Retina (tissue), 1 donor: ENCODE data around the gene CLEC1A.

Experiments
- DNase-seq: peaks from one replicate; pipeline ENCODE4 v3.0.0-alpha.2; 2016

The CLEC1A gene

GRCh38 chr12:10098791-10099190 lies at the start of gene CLEC1A:
Gene CLEC1A (minus strand): TSS chr12:10098985. CDS start chr12:10098922, 63 bp downstream.
- DNase-seq: no peak

- DNase-seq: no peak
These were observed 49.1 kb upstream of the CLEC1A start for GRCh38 chr12:10147714-10148403.

- no peak for DNase-seq
These were observed 44.3 kb upstream of the CLEC1A start for GRCh38 chr12:10142976-10143589.

- DNase-seq: peak; percentile 31
These were observed 41.2 kb upstream of the CLEC1A start for GRCh38 chr12:10140001-10140400.

DNA sequence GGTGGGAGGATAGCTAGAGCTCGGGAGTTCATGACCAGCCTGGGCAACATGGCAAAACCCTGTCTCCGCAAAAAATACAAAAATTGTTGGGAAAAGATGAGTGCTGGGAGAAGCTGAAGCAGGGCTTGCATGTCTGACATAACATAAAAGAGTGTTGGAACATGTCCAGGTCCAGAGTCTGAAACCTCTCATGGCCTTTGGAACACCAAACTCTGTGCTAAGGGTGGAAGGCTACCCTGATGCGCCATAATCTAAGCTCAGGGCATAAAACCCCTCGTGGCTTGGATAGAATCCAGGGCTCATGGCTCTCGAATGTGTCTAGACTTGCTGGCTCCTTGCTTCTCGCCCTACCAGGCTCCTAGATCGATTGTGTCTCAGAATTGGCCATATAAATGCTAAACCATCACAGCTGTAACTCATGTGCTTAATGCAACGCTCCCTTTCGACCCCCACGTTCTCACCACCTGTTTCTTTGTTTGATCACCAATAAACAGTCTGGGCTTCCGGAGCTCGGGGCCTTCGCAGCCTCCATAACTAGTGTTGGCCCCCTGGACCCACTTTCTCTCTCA lies 37.9 kb upstream of the CLEC1A start:
- DNase-seq: no peak

- DNase-seq: no peak
These were observed 36.3 kb upstream of the CLEC1A start for GRCh38 chr12:10135126-10135525.

GRCh38 chr12:10132850-10133370 lies 34.1 kb upstream of the CLEC1A start:
- DNase-seq: no peak

GRCh38 chr12:10131111-10131690 lies 32.4 kb upstream of the CLEC1A start:
- no peak for DNase-seq

- DNase-seq: no peak
These were observed 31.3 kb upstream of the CLEC1A start, which contains the start of gene CLEC7A for GRCh38 chr12:10130042-10130441. Gene CLEC7A (minus strand): TSS chr12:10130199. CDS start chr12:10130082, 117 bp downstream.

GRCh38 chr12:10128687-10129086 lies 29.9 kb upstream of the CLEC1A start:
- no peak for DNase-seq

DNA sequence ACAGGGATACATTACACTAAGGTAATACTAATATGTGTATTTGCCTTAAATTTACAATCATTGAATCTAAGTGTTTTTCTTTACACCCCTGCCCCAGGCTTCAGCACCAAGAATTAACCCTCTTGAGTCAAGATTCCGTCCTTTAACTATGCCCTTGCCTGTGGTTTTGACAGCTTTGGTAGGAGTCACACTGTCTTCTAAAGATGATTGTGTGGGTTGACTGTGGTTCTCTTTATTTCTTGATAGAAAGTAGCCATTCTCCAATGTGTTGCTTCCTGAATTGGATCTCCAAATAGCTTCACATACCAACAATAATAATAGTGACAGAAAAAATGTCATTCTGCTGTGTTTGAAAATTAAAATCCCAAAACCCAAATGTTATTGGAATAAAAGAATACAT lies 27.6 kb upstream of the CLEC1A start:
- DNase-seq: no peak

DNA sequence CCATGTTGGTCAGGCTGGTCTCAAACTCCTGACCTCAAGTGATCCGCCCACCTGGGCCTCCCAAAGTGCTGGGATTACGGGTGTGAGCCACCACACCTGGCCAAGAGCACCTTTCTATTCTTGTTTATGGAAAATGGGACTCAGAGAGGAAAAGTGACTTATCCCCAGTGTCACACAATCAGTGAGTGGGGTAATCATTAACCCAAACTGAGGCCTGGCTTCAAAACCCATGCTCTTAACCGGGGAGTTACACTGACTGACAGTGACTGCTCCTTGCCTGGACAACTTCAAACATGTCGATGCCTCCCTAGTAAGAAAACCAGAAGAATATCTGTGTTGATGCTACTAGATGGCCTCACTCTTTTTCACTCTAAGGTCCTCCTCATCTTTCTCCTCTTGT lies 23.9 kb upstream of the CLEC1A start:
- DNase-seq: no peak

- no peak for DNase-seq
These were observed 22.5 kb upstream of the CLEC1A start for GRCh38 chr12:10121278-10121677.

DNA sequence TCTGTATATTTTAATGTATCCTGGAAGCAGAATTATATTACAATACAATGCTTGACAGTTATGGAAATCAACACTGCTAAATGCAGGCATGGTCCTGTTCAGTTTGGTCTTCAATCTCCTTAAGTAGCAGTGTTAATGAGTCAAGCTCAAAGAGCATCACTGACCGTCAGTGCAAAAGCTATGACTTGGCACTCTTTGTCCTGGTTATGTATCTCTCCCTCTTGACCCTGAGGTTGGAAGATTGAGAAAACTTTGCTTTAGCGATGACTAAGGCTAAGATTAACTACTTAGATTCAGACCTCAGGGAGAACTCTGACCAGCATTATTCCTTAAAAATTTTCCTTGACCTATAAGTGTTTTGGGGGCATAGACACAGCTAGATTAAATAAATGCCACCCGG lies 20.3 kb upstream of the CLEC1A start:
- no peak for DNase-seq

DNA sequence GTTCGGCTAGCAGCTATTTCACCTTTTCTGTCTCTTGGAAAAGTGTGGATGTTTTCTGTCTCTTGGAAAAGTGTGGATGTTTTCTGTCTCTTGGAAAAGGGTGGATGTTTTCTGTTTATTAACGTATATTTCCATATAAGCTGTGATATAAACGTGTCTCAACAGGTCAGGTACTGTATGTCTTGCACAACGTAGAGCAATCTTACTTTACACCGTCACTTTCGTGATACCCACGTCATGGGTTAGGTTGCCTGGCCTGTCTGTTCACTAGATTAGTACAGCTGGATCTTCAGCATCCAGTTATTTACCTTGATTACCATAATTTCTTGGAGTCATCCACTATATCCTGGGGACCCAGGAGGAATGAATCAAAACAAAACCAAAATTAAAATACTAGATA lies 17.1 kb upstream of the CLEC1A start:
- no peak for DNase-seq

- DNase-seq: no peak
These were observed 16.5 kb upstream of the CLEC1A start for GRCh38 chr12:10115311-10115710.

GRCh38 chr12:10113920-10114319 lies 15.1 kb upstream of the CLEC1A start:
- DNase-seq: no peak

GRCh38 chr12:10113075-10113474 lies 14.3 kb upstream of the CLEC1A start:
- DNase-seq: no peak

GRCh38 chr12:10111451-10111850 lies 12.7 kb upstream of the CLEC1A start:
- no peak for DNase-seq

GRCh38 chr12:10110256-10110844 lies 11.6 kb upstream of the CLEC1A start:
- DNase-seq: no peak

DNA sequence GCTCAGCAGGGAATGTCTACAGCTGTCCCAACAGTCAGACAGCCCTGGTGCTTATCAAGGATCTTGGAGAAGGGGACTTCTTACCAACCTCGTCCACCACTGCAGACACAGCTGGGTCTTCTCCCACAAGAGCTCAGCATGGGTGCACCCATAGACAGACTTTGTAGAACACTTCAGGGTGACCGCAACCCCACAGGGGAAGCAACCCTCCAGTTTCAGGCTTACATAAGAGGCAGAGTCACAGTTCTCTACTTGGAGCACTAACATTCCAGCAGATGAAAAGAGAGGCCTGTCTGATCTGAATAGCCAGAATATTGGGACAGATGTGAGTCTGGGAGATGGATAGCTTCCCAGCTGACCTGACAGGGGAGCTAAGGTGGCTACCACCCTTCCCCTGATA lies 3.5 kb upstream of the CLEC1A start:
- no peak for DNase-seq

DNA sequence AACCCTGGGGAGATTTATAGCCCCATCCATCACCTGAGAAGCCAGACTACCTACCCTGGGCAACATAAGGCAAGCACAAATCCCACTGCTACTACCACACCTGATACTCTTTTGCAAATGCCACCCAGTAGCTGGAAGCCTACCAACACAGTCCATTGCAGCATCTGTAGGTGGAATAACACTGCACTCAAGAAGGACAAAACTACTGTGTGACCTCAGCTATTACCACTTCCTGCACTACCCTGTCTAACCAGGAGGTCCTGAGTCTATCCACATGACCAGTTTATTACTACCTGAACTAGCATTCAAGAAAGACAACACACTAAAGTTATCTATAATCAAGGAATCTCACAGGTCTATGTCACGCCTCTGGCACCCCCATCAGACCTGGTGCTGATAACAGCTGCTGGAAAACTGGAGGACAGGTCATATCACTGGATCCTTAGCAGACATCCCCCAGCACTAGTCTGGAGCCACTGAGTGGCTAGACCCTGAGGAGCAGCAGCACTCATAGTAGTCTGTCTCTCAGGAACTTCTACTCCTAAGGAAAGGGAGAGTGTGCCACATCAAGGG lies 2.9 kb upstream of the CLEC1A start:
- DNase-seq: no peak

GRCh38 chr12:10101042-10101579 lies 2.3 kb upstream of the CLEC1A start:
- peak; percentile 5 for DNase-seq
